ENCODE measurements around the gene DENND6B. TPM values are rescaled to one million over a fixed set of nuclear protein-coding genes. Genes with fewer than 3 reads are reported as not detected.

DENND6B gene
- total RNA-seq, 3 donors from 2014 or later: 1.8 to 6.9 (median 5.4) TPM

- intact Hi-C loops (cut with DNase I; ENCODE audit: low total_unique reads): no loop called here
- H3K4me3 ChIP-seq: peak within 1 kb of the TSS; percentile 43 to 79 (median 50)
- peaks cover 0 to 25% of the 10 kb centered on the region in 2 donors for H3K27me3 ChIP-seq
- TF ChIP-seq POLR2AphosphoS5 (IDR thresholded peaks at IDR 0.05): no peak
- no peak for TF ChIP-seq POLR2A (IDR thresholded peaks at IDR 0.05)
- no peak for TF ChIP-seq CTCF (IDR thresholded peaks at IDR 0.05)
- H3K9me3 ChIP-seq: no peaks in the 10 kb centered on the region
- H3K36me3 ChIP-seq: no peaks in the 10 kb centered on the region
- H3K27ac ChIP-seq: peak within 1 kb of the TSS in 1 of 2 donors; percentile 38
- no peak for DNase-seq (ENCODE audit: low spot score in 2 of 2)
- no peaks in the 10 kb centered on the region for H3K4me1 ChIP-seq
Observed at GRCh38 chr22:50261615-50262459, 65.0 kb downstream of the DENND6B start, which contains the start of gene MAPK12. Gene MAPK12, minus strand, starts transcription at chr22:50261683. Its CDS starts 174 bp downstream, at chr22:50261509.

GRCh38 chr22:50260801-50261614 is 65.8 kb downstream of the DENND6B start:
- Histone ChIP-seq H3K36me3 (no peaks in the 10 kb centered on the region), H3K27ac (peak overlapping the region in 1 of 2 donors; percentile 38), H3K27me3 (peaks cover 0 to 25% of the 10 kb centered on the region in 2 donors), H3K9me3 (no peaks in the 10 kb centered on the region), H3K4me3 (peak overlapping the region; percentile 43 to 79 (median 50)), H3K4me1 (no peaks in the 10 kb centered on the region)
- intact Hi-C loops (cut with DNase I; ENCODE audit: low total_unique reads): no loop called here
- DNase-seq (ENCODE audit: low spot score in 2 of 2): no peak
- no peak for TF ChIP-seq CTCF (IDR thresholded peaks at IDR 0.05)

- no peaks in the 10 kb centered on the region for H3K36me3 ChIP-seq
- DNase-seq (ENCODE audit: low spot score in 2 of 2): no peak
- peaks cover 0 to 25% of the 10 kb centered on the region in 2 donors for H3K27me3 ChIP-seq
- intact Hi-C loops (cut with DNase I; ENCODE audit: low total_unique reads): no loop called here
- no peak overlapping the region for H3K27ac ChIP-seq
- H3K4me3 ChIP-seq: peak overlapping the region; percentile 43 to 79 (median 50)
- TF ChIP-seq POLR2A (IDR thresholded peaks at IDR 0.05): no peak
- TF ChIP-seq CTCF (IDR thresholded peaks at IDR 0.05): no peak
- TF ChIP-seq POLR2AphosphoS5 (IDR thresholded peaks at IDR 0.05): no peak
- H3K4me1 ChIP-seq: no peaks in the 10 kb centered on the region
- H3K9me3 ChIP-seq: no peaks in the 10 kb centered on the region
Observed at GRCh38 chr22:50260434-50260800, 66.4 kb downstream of the DENND6B start.

- Histone ChIP-seq H3K4me1 (no peaks in the 10 kb centered on the region), H3K9me3 (no peaks in the 10 kb centered on the region), H3K27ac (no peak overlapping the region), H3K36me3 (no peaks in the 10 kb centered on the region), H3K4me3 (no peak overlapping the region), H3K27me3 (peaks cover 0 to 25% of the 10 kb centered on the region in 2 donors)
- intact Hi-C loops (cut with DNase I; ENCODE audit: low total_unique reads): loop anchor here (10.0 kb wide), 1 partner anchor 245 kb away; the partner anchor contains the start of genes LMF2 and NCAPH2
- TF ChIP-seq POLR2A (IDR thresholded peaks at IDR 0.05): no peak
- TF ChIP-seq CTCF (IDR thresholded peaks at IDR 0.05): no peak
- TF ChIP-seq POLR2AphosphoS5 (IDR thresholded peaks at IDR 0.05): no peak
- no peak for DNase-seq (ENCODE audit: low spot score in 2 of 2)
Observed at GRCh38 chr22:50259302-50259701, 67.5 kb downstream of the DENND6B start.

Other genes with a start within 250 kb of the DENND6B start
- gene MLC1, start 241.6 kb downstream of the DENND6B start, total RNA-seq: under 1 TPM in 1 of 3 donors, not detected in 2; 0.15 TPM
- gene MOV10L1, start 237.0 kb downstream of the DENND6B start, total RNA-seq: under 1 TPM; 0.16 to 0.44 (median 0.33) TPM
- gene PANX2, start 156.3 kb downstream of the DENND6B start, total RNA-seq: 1 to 10 TPM in 2 of 3 donors, under 1 TPM in 1; 0.64 to 2.0 (median 1.8) TPM
- gene TRABD, start 141.1 kb downstream of the DENND6B start, total RNA-seq: 10 to 100 TPM; 17.3 to 35.7 (median 28.2) TPM
- 10 to 100 TPM; 24.3 to 32.3 (median 31.8) TPM for gene SELENOO, start 126.0 kb downstream of the DENND6B start, total RNA-seq
- 10 to 100 TPM; 34.2 to 66.2 (median 59.6) TPM for gene TUBGCP6, start 82.0 kb downstream of the DENND6B start, total RNA-seq
- gene HDAC10, start 75.7 kb downstream of the DENND6B start, total RNA-seq: 10 to 100 TPM; 22.9 to 35.7 (median 29.4) TPM
- gene MAPK12, start 65.3 kb downstream of the DENND6B start, total RNA-seq: 1 to 10 TPM; 3.8 to 9.8 (median 5.3) TPM
- 10 to 100 TPM in 2 of 3 donors, 1 to 10 TPM in 1; 5.7 to 16.5 (median 13.4) TPM for gene MAPK11, start 56.6 kb downstream of the DENND6B start, total RNA-seq
- 100 to 1,000 TPM in 2 of 3 donors, 10 to 100 TPM in 1; 79.0 to 137 (median 122) TPM for gene PLXNB2, start 19.4 kb downstream of the DENND6B start, total RNA-seq
- 10 to 100 TPM; 48.3 to 54.1 (median 49.5) TPM for gene PPP6R2, start 16.3 kb upstream of the DENND6B start, total RNA-seq
- gene SBF1, start 148.0 kb upstream of the DENND6B start, total RNA-seq: 10 to 100 TPM; 30.6 to 33.1 (median 30.6) TPM
- under 1 TPM in 2 of 3 donors, not detected in 1; 0.59 to 0.98 TPM for gene ADM2, start 154.5 kb upstream of the DENND6B start, total RNA-seq
- gene MIOX, start 159.8 kb upstream of the DENND6B start, total RNA-seq: not detected
- gene LMF2, start 180.7 kb upstream of the DENND6B start, total RNA-seq: 10 to 100 TPM; 35.7 to 54.9 (median 39.5) TPM
- 10 to 100 TPM; 25.9 to 48.2 (median 43.0) TPM for gene NCAPH2, start 181.2 kb upstream of the DENND6B start, total RNA-seq
- 1 to 10 TPM; 1.9 to 6.6 (median 4.3) TPM for gene SCO2, start 198.6 kb upstream of the DENND6B start, total RNA-seq
- 100 to 1,000 TPM in 1 of 3 donors, 10 to 100 TPM in 2; 44.6 to 115 (median 82.9) TPM for gene TYMP, start 203.0 kb upstream of the DENND6B start, total RNA-seq
- under 1 TPM; 0.16 to 0.33 (median 0.29) TPM for gene KLHDC7B, start 218.9 kb upstream of the DENND6B start, total RNA-seq
- not detected for gene SYCE3, start 235.9 kb upstream of the DENND6B start, total RNA-seq